C4-2B (cell line): Measurements from ENCODE around the gene IST1.

Source experiments
- H3K27ac ChIP-seq: fragments of 450-650 bp; 2 replicates; pipeline ENCODE4 v1.5.1; 2017
- ZFX ChIP-seq: fragments of 450-650 bp; IDR thresholded peaks from 2 replicates; pipeline ENCODE4 v1.6.1; 2017
- TF ChIP-seq, protein P1 (sequence below): fragments of 450-650 bp; conservative IDR thresholded peaks from 2 replicates; pipeline ENCODE4 v1.5.1; 2017; ENCODE audit warnings: mild to moderate bottlenecking

IST1 gene

DNA sequence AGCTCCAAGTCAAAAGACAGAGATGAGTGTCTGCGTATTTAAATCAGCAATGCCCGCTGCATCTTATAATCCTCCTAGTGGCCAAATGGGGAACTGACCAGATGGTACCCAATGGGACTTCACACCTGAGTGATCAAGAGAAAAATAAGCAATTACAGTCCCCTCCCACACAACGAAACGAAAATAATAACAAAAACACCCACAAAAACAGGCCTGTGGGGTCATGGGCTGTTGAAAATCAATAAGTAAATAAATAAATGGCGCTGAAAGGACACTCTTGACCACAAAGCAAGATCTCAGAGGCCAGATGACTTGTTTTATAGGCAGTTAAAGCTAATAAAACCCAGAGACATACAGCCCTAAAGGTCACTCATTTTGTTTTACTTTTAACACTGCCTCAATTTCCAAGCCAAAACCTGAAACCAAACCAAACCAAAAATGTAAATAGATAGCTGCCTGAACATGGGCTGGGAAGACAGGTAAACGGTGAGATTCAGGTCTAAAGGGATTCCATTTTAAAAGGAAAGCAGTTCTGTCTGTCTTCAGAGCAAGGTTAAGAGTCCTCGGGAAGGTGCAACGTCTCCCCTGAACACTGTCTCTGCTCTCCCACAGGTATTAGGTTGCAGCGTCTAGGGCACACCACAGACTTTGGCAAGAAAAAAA lies 12.7 kb upstream of the IST1 start:
- TF ChIP-seq, protein P1, sequence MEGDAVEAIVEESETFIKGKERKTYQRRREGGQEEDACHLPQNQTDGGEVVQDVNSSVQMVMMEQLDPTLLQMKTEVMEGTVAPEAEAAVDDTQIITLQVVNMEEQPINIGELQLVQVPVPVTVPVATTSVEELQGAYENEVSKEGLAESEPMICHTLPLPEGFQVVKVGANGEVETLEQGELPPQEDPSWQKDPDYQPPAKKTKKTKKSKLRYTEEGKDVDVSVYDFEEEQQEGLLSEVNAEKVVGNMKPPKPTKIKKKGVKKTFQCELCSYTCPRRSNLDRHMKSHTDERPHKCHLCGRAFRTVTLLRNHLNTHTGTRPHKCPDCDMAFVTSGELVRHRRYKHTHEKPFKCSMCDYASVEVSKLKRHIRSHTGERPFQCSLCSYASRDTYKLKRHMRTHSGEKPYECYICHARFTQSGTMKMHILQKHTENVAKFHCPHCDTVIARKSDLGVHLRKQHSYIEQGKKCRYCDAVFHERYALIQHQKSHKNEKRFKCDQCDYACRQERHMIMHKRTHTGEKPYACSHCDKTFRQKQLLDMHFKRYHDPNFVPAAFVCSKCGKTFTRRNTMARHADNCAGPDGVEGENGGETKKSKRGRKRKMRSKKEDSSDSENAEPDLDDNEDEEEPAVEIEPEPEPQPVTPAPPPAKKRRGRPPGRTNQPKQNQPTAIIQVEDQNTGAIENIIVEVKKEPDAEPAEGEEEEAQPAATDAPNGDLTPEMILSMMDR, result peak; percentile 92
- TF ChIP-seq ZFX, result no peak
- peak overlapping the region; percentile 86 for H3K27ac ChIP-seq

DNA sequence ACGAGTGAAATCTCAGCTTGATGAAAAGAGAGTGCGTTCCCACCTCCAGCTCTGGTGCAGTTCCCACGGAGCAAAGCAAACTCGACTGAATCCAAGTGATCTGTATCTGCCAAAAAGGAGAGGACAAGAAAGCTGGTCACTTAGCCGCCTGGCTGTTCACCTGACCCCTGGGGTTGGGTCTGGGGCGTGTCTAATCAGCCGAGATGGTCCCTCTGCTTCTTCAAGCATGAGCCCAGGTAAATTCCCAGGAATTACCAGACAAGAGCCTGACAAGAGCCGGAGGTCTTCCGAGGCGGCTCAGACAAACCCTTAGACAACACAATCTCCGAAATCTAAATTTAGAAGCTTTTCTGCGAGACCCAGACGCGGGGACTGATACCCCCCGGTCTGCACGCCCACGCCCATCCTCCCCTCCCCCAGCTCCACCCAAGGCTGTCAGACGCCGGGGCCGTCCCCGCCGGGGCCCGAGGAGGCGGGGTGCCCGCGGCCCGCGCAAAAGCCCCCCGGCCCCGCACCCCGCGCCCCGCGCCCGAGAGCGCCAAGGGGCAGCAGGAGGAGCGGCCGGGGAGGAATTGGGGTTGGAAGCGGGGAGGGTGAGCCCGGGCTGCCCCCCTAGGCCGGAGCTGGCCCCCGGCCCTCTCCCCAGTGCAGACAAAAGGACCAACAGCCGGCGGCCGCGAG lies 12.0 kb upstream of the IST1 start:
- H3K27ac ChIP-seq, result peak overlapping the region; percentile 86
- TF ChIP-seq ZFX, result no peak; the same call in 1 of the 2 replicates
- TF ChIP-seq, protein P1, result no peak

DNA sequence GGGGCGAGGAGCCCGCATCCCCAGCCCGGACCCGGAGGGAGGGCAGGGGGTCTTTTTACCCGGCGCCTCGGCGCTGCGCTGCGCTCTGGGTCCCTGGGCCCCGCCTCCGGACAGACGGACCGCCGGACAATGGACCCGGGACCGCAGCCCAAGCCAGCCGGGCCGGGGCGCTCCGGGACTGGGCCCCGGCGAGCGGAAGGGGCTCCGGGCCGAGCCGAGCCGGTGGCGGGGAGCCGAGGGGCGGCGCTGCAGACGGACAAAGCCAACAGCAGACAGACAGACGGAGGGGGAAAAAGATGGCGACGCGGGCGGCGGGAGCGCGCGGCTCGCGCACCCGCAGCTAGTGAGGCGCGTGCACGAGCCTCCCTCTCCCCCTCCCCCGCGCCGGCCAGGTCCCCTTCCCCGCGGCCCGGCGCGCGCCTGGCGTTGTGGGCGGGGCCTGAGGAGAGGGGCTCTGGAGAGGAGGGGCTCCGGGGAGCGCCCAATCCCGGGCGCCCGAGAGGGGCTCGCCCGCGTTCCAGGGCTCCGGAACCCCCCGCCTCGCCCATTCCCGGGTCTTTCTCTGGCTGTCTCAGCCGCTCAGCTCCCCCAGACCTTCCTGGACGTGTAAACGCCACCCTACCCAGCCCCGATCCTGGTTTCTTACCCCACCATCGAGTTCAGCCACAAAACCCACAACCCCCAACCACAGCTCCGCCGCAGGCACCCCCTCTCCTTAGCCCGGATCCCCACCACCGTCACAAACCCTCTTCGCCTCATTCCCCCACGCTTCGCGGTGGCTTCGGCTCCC lies 11.3 kb upstream of the IST1 start, which contains the start of gene ZNF821:
Gene ZNF821 (minus strand): TSS at position 334 of the 790 bp plus-strand sequence. CDS start 4,236 bp downstream, outside the sequence.
- H3K27ac ChIP-seq, result peak within 1 kb of the TSS; percentile 86
- peak; percentile 28; the same call in 1 of the 2 replicates for TF ChIP-seq ZFX
- TF ChIP-seq, protein P1, result peak; percentile 40

DNA sequence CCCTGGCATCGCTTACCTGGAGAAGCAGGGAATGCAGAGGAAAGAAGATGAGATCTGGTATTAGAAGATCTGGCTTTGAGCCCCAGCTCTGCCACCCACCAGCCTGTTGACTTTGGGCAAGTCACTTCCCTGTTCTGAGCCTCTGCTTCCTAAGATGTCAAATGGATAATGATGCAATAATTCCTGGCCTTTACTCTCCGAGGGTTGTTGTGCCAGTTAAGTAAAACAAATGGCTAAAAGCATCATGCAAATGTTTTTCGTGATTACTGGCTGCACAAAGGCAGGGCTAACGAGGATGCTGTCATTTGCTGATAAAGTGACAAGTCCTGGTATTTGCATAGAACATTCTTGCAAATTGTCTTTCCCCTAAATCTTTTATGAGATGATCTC lies 10.1 kb upstream of the IST1 start:
- no peak for TF ChIP-seq ZFX
- TF ChIP-seq, protein P1, result no peak
- H3K27ac ChIP-seq, result peak overlapping the region; percentile 86

DNA sequence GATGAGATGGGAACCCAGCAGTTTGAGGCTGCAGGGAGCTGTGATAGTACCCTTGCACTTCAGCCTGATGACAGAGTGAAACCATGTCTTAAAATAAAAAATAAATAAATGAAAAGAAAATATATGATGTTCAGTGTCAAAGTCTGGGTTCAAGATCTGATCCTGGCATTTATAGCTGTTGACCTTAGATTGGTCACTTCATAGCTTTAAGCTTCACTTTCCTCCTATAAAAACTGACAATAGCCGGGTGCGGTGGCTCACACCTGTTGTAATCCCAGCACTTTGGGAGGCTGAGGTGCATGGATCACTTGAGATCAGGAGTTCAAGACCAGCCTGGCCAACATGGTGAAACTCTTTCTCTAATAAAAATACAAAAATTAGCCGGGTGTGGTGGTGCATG lies 6.2 kb upstream of the IST1 start:
- H3K27ac ChIP-seq, result no peak overlapping the region
- TF ChIP-seq, protein P1, result no peak
- TF ChIP-seq ZFX, result no peak

DNA sequence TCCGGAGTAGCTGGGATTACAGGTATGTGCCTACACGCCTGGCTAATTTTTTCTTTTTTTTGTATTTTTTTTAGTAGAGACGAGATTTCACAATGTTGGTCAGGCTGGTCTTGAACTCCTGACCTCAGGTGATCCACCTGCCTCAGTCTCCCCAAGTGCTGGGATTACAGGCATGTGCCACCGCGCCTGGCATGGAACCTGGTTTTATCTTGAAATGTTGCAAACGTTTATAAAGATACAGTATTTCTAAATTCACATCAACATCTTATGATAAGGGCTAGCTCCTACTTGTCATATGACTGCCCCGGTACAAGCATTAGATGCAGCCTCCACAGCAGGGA lies 1.5 kb upstream of the IST1 start:
- TF ChIP-seq ZFX, result no peak
- TF ChIP-seq, protein P1, result no peak
- H3K27ac ChIP-seq, result peak overlapping the region; percentile 96
